ENCODE data around the gene ARHGEF19.
"Not testable (repeated sequence)": the region's sequence is repeated elsewhere in the genome, so short reads cannot be mapped to it uniquely, and the experiment has no call there.

Gene ARHGEF19

DNA sequence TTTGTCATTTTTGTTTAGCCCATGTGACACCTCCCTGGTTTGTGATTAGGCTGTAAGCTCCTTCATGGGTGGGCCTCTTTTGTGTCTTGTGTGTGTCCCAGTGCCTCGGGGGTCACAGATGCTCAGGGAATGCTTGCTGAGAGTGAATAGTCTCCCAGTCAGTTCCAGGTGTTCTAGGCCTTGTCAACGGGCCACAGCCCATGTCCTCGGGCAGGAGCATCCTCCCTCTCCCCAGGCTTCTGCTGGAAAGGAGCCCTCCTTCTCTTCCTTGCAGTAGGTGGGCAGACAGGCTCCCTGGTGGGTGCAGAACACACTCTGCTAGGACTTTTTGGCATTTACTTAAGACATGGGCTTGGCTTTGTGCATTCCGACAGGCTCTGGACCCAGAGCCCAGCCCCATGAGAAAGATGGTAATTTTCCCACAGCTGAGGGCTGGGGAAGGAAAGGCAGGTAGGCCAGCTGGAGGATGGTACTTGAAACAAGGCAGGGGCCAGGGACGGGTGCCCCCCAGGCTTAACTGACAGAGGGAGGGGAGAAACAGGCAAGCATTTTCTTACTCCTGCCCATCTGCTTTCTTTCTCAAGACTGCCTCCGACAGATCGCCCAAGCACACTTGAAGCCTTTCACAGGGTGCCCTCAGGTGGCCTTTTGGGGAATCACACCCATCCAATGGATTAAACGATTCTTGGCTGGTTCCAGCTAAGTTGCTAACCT, 31.6 kb upstream of the ARHGEF19 start:
- no peak for FAIRE-seq

DNA sequence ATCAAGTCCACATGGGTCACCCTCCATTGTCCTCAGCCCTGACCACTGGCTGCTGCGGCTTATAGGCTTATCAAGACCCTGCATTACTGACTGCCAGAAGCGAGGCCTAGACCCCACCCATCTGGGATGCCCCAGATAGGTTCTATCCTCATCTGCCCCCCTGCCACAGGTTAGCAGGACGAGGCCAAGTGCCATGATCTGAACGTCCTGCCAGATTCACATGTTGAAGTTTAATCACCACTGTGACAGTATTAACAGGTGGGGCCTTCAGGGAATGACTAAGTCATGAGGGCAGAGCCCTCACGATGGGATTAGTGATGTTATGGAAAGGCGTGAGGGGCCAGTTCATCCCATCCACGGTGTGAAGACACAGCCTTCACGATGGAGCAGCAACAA, 30.8 kb upstream of the ARHGEF19 start:
- no peak for FAIRE-seq

- no peak for FAIRE-seq
Observed at GRCh38 chr1:16242556-16243214, 30.2 kb upstream of the ARHGEF19 start.

DNA sequence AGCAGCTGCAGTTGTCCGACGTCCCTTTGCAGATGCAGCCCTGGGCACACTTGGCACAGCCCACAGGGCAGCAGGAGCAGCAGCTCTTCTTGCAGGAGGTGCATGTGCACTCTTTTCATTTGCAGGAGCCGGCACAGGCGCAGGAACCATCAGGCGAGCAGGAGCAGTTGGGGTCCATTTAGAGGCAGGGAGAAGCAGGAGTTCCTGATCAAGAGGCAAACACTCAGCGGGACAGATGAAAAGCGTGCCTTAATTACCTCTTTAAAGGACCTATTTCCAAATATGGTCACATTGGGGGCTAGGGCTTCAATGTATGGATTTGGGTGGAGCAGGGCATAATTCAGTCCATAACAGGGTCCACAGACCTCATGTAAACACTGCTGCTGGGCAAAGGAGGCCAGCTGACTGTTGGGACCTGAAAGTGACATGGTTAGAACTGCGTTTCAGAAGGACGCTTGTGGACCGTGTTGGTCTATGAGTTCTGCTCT, 28.8 kb upstream of the ARHGEF19 start:
- FAIRE-seq, result no peak

- FAIRE-seq, result no peak
Observed at GRCh38 chr1:16239972-16240491, 27.6 kb upstream of the ARHGEF19 start.

GRCh38 chr1:16237343-16237830, 24.9 kb upstream of the ARHGEF19 start:
- FAIRE-seq, result no peak

DNA sequence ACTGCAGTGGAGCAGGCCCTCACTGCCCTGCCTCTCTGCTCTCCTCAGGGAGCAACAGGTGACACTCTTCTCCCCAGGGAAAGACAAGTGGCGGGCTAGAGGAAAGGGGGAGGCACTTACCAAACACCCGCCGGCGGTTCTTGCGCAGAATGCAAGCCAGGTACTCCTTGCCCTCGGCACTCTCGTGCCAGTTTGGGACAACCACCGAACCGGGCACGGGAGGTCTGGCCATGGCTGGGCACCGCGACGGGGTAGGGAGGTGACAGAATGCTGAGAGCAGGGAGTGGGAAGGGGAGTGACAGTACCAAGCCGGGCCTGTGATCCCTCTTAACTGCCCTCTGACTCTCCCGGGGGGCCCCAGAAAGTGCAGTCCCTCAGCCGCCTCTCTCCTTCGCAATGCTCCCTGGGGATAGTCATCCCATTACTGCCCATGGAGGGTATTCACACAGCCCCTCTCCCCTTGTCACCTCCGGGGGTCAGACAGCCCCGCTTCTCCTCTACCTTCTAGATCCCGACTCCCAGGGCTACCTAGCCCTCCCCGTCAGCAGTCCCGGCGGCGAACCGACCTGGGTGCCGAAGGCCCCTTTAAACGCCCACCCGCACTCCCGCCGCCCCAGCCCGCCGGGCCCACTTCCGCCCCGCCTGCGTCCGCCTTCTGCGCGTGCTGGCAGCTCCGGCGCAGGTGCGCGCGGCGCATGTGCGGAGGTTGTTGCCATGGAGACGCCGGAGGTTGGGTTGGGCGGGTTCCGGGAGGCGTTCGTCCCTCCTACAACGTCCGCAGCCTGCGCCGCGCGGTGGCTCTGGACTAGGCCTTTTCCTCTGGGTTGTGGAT, 24.3 kb upstream of the ARHGEF19 start, which contains the start of gene CPLANE2:
Gene CPLANE2, minus strand, starts transcription at position 673 of the 832 bp plus-strand sequence. Its CDS starts 441 bp downstream, at position 232.
- FAIRE-seq, result no peak

- FAIRE-seq, result no peak
Observed at GRCh38 chr1:16235944-16236510, 23.6 kb upstream of the ARHGEF19 start.

- FAIRE-seq, result no peak
Observed at GRCh38 chr1:16235347-16235746, 22.9 kb upstream of the ARHGEF19 start.

DNA sequence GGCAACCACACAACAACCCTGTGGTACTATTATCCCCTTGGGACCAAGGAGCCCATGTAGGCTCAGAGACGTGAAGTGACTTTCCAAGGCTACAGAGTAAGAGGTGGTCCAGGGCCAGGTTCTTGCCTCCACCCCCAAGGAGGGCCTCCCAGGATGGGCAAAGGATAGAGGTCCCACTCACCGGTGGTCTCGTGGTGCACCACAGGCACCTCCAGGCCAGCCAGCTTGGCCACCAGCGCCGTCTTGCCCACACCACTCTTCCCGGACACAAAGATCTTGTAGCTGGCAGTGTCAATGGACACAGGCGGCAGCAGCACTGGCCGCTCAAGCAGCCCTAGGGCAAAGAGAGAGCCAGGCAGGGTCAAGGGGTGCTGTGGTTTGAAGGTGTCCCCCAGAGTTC, 21.0 kb upstream of the ARHGEF19 start:
- FAIRE-seq, result no peak

GRCh38 chr1:16232316-16232710, 19.9 kb upstream of the ARHGEF19 start:
- no peak for FAIRE-seq

GRCh38 chr1:16231331-16232315, 19.2 kb upstream of the ARHGEF19 start:
- FAIRE-seq, result no peak

DNA sequence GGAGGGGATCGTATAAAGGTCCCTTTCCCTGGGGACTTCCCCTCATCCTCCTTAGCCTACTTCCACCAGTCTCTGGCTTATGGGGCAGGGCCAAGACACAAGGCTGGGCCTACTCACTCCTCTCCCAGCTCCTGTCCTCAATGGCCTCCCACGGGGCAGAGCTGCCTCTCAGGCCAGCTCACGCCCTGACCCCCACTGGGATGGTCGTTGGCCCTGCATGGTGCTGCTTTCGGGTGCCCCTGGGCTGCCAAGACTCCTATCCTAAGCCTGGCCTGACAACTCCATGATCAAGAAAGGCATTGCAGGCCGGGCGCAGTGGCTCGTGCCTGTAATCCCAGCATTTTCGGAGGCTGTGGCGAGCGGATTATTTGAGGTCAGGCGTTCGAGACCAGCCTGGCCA, 18.3 kb upstream of the ARHGEF19 start:
- FAIRE-seq, result no peak

DNA sequence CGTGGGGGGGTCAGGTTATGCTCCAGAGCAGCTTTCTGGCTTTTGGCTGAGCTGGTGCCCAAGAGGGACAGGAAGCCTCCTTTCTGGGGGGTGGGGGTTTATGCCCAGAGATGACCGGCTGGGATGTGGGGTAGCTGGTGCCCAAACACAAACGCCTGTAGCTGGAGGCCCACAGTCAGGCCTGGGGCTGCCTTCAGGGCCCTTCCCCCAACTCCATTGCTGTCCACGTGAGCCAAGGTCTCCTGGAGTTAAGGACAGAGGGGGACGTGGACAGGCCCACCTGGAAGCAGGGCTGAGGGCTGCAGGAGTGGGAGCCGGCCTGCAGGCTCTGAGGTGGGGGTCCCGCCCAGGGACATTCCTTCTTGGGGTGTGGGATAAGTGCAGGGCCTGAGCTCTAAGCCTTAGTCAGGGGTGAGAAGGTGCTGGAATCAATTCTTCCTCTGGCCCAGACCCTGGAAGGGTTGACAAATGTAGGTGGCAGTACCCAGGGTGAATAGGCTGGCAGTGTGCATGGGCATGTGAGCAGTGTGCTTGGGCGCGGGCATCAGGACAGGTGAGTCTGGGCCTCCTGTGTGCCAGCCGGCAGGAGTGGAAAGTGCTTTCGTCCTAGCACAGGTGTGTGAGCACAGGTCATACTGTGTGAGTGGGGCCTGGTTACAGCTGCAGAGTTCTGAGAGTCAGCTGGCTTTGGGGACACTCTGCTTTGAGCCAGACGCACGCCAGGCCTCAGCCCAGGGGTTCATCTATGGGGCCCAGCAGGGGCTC, 17.7 kb upstream of the ARHGEF19 start:
- FAIRE-seq, result no peak

GRCh38 chr1:16226490-16227179, 14.2 kb upstream of the ARHGEF19 start:
- FAIRE-seq, result no peak

- FAIRE-seq, result no peak
Observed at GRCh38 chr1:16226129-16226489, 13.7 kb upstream of the ARHGEF19 start.

GRCh38 chr1:16224472-16224871, 12.0 kb upstream of the ARHGEF19 start:
- no peak for FAIRE-seq

GRCh38 chr1:16222716-16223115, 10.3 kb upstream of the ARHGEF19 start:
- FAIRE-seq, result not testable (repeated sequence)

DNA sequence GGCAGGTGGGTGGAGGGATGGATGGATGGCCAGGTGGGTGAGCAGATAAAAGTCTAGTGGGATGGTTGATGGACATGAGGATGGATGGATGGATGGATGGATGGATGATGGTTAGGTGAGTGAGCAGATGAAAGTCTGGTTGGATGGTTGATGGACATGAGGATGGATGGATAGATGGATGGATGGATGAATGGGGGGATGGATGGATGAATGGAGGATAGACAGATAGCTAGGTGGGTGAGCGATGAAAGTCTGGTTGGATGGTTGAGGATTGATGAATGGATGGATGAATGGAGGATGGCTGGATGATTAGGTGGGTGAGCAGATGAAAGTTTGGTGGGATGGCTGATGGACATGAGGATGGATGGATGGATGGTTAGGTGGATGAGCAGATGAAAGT, 9.0 kb upstream of the ARHGEF19 start:
- FAIRE-seq, result no peak

DNA sequence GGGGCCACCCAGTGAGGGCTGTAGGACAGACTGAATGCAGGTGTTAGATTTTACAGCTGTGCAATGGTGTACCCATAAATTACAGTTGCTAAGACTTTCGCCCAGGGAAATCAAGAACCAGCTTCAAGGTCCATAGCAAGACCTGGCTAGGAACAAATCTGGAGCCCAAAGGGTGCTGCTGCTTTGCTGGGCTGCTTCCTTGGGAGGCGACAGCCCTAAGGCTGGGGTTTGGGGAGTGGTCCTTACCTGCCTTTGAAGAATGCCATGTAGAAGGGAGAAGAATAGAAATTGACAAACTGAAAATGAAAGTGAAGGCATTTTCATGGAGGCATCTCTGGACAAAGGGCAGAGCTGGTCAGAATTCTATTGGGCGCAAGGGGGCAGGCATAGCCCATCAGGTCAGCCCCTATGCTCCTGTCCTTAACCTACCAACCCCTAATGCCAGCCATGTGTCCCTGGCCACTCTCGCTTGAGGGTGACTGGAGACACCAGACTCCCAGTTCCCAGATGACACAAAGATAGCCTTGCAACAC, 7.6 kb upstream of the ARHGEF19 start:
- no peak for FAIRE-seq

Measured in colon (tissue), 2 donors.